ENCODE measurements around the gene LIMCH1. TPM values are rescaled to one million over a fixed set of nuclear protein-coding genes. Genes with fewer than 3 reads are reported as not detected.

LIMCH1 gene
- total RNA-seq, 1 experiment from 2014 or later: 19.7 TPM

- H3K27ac ChIP-seq (ENCODE audit: low read length): no peak overlapping the region
- intact Hi-C loops (cut with micrococcal nuclease): no loop called here
- ATAC-seq: no peak
- H3K9ac ChIP-seq (ENCODE audit: low read length): no peak overlapping the region
- H3K9me2 ChIP-seq (replicated peaks; ENCODE audit: low read length): no peaks in the 10 kb centered on the region
- peaks cover 25% of the 10 kb centered on the region for H3K4me1 ChIP-seq (ENCODE audit: insufficient read depth, low read length)
- H4K20me1 ChIP-seq (ENCODE audit: low read length): no peaks in the 10 kb centered on the region
- ChIA-PET POLR2A (ENCODE audit: unreplicated experiment) (no interaction called here), CTCF (no interaction called here)
- no peak for TF ChIP-seq EZH2 (IDR thresholded peaks at IDR 0.05; ENCODE audit: low read length, unreplicated experiment)
- no peak for TF ChIP-seq CTCF (conservative IDR thresholded peaks at IDR 0.05; ENCODE audit: low read depth, low read length)
- TF ChIP-seq EZH2phosphoT487 (IDR thresholded peaks at IDR 0.05; ENCODE audit: borderline replicate concordance, low read length): no peak
- H3K27me3 ChIP-seq (ENCODE audit: low read length): no peaks in the 10 kb centered on the region
- DNase-seq: no peak
- no peak overlapping the region for H3K4me2 ChIP-seq (ENCODE audit: low read length)
- no peaks in the 10 kb centered on the region for H3F3A ChIP-seq (ENCODE audit: low read length, unreplicated experiment)
- no peaks in the 10 kb centered on the region for H3K36me3 ChIP-seq (ENCODE audit: low read depth, low read length)
- BruUV-seq (replicated peaks): no TSS peak
- H2AFZ ChIP-seq (ENCODE audit: low read length): no peak overlapping the region
- no peaks in the 10 kb centered on the region for H3K79me2 ChIP-seq (ENCODE audit: low read length)
- H3K9me3 ChIP-seq (ENCODE audit: low read length): no peaks in the 10 kb centered on the region
- H3K4me3 ChIP-seq (ENCODE audit: low read length): no peak overlapping the region
Observed at GRCh38 chr4:41722181-41722580, 184.2 kb downstream of the LIMCH1 start.

- Histone ChIP-seq H3K27ac (ENCODE audit: low read length) (no peak overlapping the region), H3K4me3 (ENCODE audit: low read length) (no peak overlapping the region), H3K36me3 (ENCODE audit: low read depth, low read length) (no peaks in the 10 kb centered on the region), H3K4me1 (ENCODE audit: insufficient read depth, low read length) (peaks cover 19% of the 10 kb centered on the region), H3K27me3 (ENCODE audit: low read length) (no peaks in the 10 kb centered on the region), H3K79me2 (ENCODE audit: low read length) (no peaks in the 10 kb centered on the region), H3K9ac (ENCODE audit: low read length) (no peak overlapping the region), H2AFZ (ENCODE audit: low read length) (no peak overlapping the region), H3K9me3 (ENCODE audit: low read length) (no peaks in the 10 kb centered on the region), H3K4me2 (ENCODE audit: low read length) (no peak overlapping the region), H4K20me1 (ENCODE audit: low read length) (no peaks in the 10 kb centered on the region), H3K9me2 (replicated peaks; ENCODE audit: low read length) (no peaks in the 10 kb centered on the region), H3F3A (ENCODE audit: low read length, unreplicated experiment) (no peaks in the 10 kb centered on the region)
- ChIA-PET CTCF (no interaction called here), POLR2A (ENCODE audit: unreplicated experiment) (no interaction called here)
- DNase-seq (no peak), ATAC-seq (no peak)
- BruUV-seq (replicated peaks): no TSS peak
- TF ChIP-seq EZH2 (IDR thresholded peaks at IDR 0.05; ENCODE audit: low read length, unreplicated experiment) (no peak), CTCF (conservative IDR thresholded peaks at IDR 0.05; ENCODE audit: low read depth, low read length) (no peak), EZH2phosphoT487 (IDR thresholded peaks at IDR 0.05; ENCODE audit: borderline replicate concordance, low read length) (no peak)
- intact Hi-C loops (cut with micrococcal nuclease): no loop called here
Observed at GRCh38 chr4:41723286-41723685, 185.3 kb downstream of the LIMCH1 start.

- H3K36me3 ChIP-seq (ENCODE audit: low read depth, low read length): no peaks in the 10 kb centered on the region
- H4K20me1 ChIP-seq (ENCODE audit: low read length): no peaks in the 10 kb centered on the region
- no peaks in the 10 kb centered on the region for H3K27me3 ChIP-seq (ENCODE audit: low read length)
- no peaks in the 10 kb centered on the region for H3K9me2 ChIP-seq (replicated peaks; ENCODE audit: low read length)
- no peak overlapping the region for H3K4me2 ChIP-seq (ENCODE audit: low read length)
- intact Hi-C loops (cut with micrococcal nuclease): no loop called here
- H3K79me2 ChIP-seq (ENCODE audit: low read length): no peaks in the 10 kb centered on the region
- no peak overlapping the region for H3K4me3 ChIP-seq (ENCODE audit: low read length)
- H3K4me1 ChIP-seq (ENCODE audit: insufficient read depth, low read length): peaks cover 1% of the 10 kb centered on the region; the same call in 1 of the 2 replicates
- H2AFZ ChIP-seq (ENCODE audit: low read length): no peak overlapping the region
- H3F3A ChIP-seq (ENCODE audit: low read length, unreplicated experiment): no peaks in the 10 kb centered on the region
- no peaks in the 10 kb centered on the region for H3K9me3 ChIP-seq (ENCODE audit: low read length)
- BruUV-seq (replicated peaks): no TSS peak
- H3K27ac ChIP-seq (ENCODE audit: low read length): no peak overlapping the region
- no peak for DNase-seq
- no peak for ATAC-seq
- H3K9ac ChIP-seq (ENCODE audit: low read length): no peak overlapping the region
- peak; percentile 8; the same call in 1 of the 2 replicates for TF ChIP-seq CTCF (conservative IDR thresholded peaks at IDR 0.05; ENCODE audit: low read depth, low read length)
- TF ChIP-seq EZH2 (IDR thresholded peaks at IDR 0.05; ENCODE audit: low read length, unreplicated experiment): no peak
- no peak for TF ChIP-seq EZH2phosphoT487 (IDR thresholded peaks at IDR 0.05; ENCODE audit: borderline replicate concordance, low read length)
- ChIA-PET CTCF (no interaction called here), POLR2A (ENCODE audit: unreplicated experiment) (no interaction called here)
Observed at GRCh38 chr4:41725254-41725653, 187.3 kb downstream of the LIMCH1 start.

Measured in PC-3 (cell line).